H1 (cell line): ENCODE measurements around the gene SPATA31C2. TPM values are rescaled to one million over a fixed set of nuclear protein-coding genes. Genes with fewer than 3 reads are reported as not detected.

Experiments used
- CTCF ChIA-PET: fragments of 300-600 bp; sonication (Branson Sonifier 250); formaldehyde crosslinking; loops from one replicate; lab custom pipeline; 2021; ENCODE audit not compliant: partially characterized antibody; lab: Charles Lee
- POLR2A ChIA-PET: fragments of 300-600 bp; sonication (Branson Sonifier 250); formaldehyde crosslinking; loops from one replicate; lab custom pipeline; 2021; ENCODE audit warnings: inconsistent platforms; ENCODE audit not compliant: partially characterized antibody; lab: Charles Lee
- DNase-seq, 2 experiments: peaks; one replicate each; pipeline versions ENCODE4 v3.0.0 to v3.0.0-alpha.2; 2010 to 2022; ENCODE audit warnings: low spot score in 2 of 2, low read depth in 1 of 2, mixed read lengths in 1 of 2
- FAIRE-seq: peaks from 2 replicates; lab custom pipeline; 2011; peaks lifted over from hg19 to GRCh38; lab: Jason Lieb, UNC
- H2AFZ ChIP-seq: 2 replicates; pipeline ENCODE4 v1.8.1; 2012; ENCODE audit warnings: low read length, inconsistent platforms
- H2AK5ac ChIP-seq: 2 replicates; pipeline ENCODE4 v1.6.1; 2013; ENCODE audit warnings: low read depth, low read length
- H2BK120ac ChIP-seq: replicated peaks from 2 replicates; pipeline ENCODE3; 2013; ENCODE audit warnings: low read depth, low read length, inconsistent platforms
- H2BK12ac ChIP-seq: 2 replicates; pipeline ENCODE4 v1.6.1; 2013; ENCODE audit warnings: low read depth, low read length
- H2BK15ac ChIP-seq: 2 replicates; pipeline ENCODE4 v1.6.1; 2013; ENCODE audit warnings: low read length
- H2BK20ac ChIP-seq: 2 replicates; pipeline ENCODE4 v1.6.1; 2013; ENCODE audit warnings: low read length
- H2BK5ac ChIP-seq: 2 replicates; pipeline ENCODE4 v1.6.1; 2013; ENCODE audit warnings: low read depth, low read length
- H3K14ac ChIP-seq: 2 replicates; pipeline ENCODE4 v1.6.1; 2013; ENCODE audit warnings: inconsistent platforms; ENCODE audit not compliant: insufficient read length
- H3K18ac ChIP-seq: 2 replicates; pipeline ENCODE4 v1.6.1; 2013; ENCODE audit warnings: low read length; ENCODE audit errors: extremely low read depth
- H3K23ac ChIP-seq: 2 replicates; pipeline ENCODE4 v1.6.1; 2013; ENCODE audit warnings: inconsistent platforms; ENCODE audit not compliant: insufficient read length
- H3K23me2 ChIP-seq: 2 replicates; pipeline ENCODE4 v1.6.1; 2013; ENCODE audit warnings: low read depth, low read length
- H3K27ac ChIP-seq: 2 replicates; pipeline ENCODE4 v1.6.1; 2011; ENCODE audit warnings: low read depth, low read length, inconsistent platforms
- H3K27me3 ChIP-seq, 4 experiments: replicated peaks in 1 of 4; 1 replicate in 1 of 4; 2 replicates in 3 of 4; pipeline versions ENCODE4 v1.6.1 to v1.8.1; 2011 to 2013; ENCODE audit warnings: low read length in 3 of 4, mild to moderate bottlenecking in 3 of 4, inconsistent platforms in 2 of 4, mixed read lengths in 2 of 4, moderate library complexity in 1 of 4; ENCODE audit not compliant: control insufficient read depth in 3 of 4, insufficient read depth in 3 of 4; ENCODE audit errors: extremely low read depth in 1 of 4
- H3K36me3 ChIP-seq, 4 experiments: 2 replicates each; pipeline versions ENCODE4 v1.6.1 to v1.8.1; 2011 to 2013; ENCODE audit warnings: mild to moderate bottlenecking in 4 of 4, low read length in 3 of 4, moderate library complexity in 2 of 4, control low read depth in 1 of 4, inconsistent platforms in 1 of 4; ENCODE audit not compliant: insufficient read depth in 4 of 4, control insufficient read depth in 2 of 4
- H3K4ac ChIP-seq: replicated peaks from 2 replicates; pipeline ENCODE3; 2013; ENCODE audit warnings: low read length, low read depth, mixed read lengths, inconsistent platforms; ENCODE audit not compliant: insufficient read length
- H3K4me1 ChIP-seq, 4 experiments: replicated peaks in 1 of 4; 1 replicate in 1 of 4; 2 replicates in 3 of 4; pipeline versions ENCODE4 v1.6.1 to v1.8.1; 2011 to 2013; ENCODE audit warnings: low read length in 3 of 4, inconsistent platforms in 2 of 4, mixed read lengths in 1 of 4; ENCODE audit not compliant: insufficient read depth in 4 of 4, control insufficient read depth in 3 of 4
- H3K4me2 ChIP-seq, 2 experiments: 2 replicates each; pipeline versions ENCODE4 v1.6.1 to v1.8.1; 2011 to 2013; ENCODE audit warnings: low read depth in 2 of 2, low read length in 2 of 2, control low read depth in 1 of 2, inconsistent platforms in 1 of 2, mild to moderate bottlenecking in 1 of 2; ENCODE audit not compliant: insufficient read depth in 1 of 2
- H3K4me3 ChIP-seq, 4 experiments: fragments of 200-600, 300-600 bp in 1 of 4; sonication (generic), shearing (Covaris generic), sonication (Bioruptor Twin) in 1 of 4; 2 replicates each; pipeline versions ENCODE4 v1.5.1 to v1.8.1; 2011 to 2016; ENCODE audit warnings: low read length in 4 of 4, low read depth in 3 of 4, control low read depth in 2 of 4, inconsistent platforms in 2 of 4, mild to moderate bottlenecking in 2 of 4, mixed read lengths in 1 of 4, moderate library complexity in 1 of 4; ENCODE audit not compliant: insufficient read depth in 2 of 4; ENCODE audit errors: extremely low read depth in 1 of 4
- H3K56ac ChIP-seq: replicated peaks from 2 replicates; pipeline ENCODE3; 2013; ENCODE audit warnings: low read depth, mild to moderate bottlenecking, mixed read lengths, low read length, inconsistent platforms; ENCODE audit not compliant: insufficient read length
- H3K79me1 ChIP-seq: 2 replicates; pipeline ENCODE4 v1.6.1; 2013; ENCODE audit warnings: low read depth, low read length, control low read depth
- H3K79me2 ChIP-seq, 2 experiments: 2 replicates each; pipeline versions ENCODE4 v1.6.1 to v1.8.1; 2012 to 2013; ENCODE audit warnings: low read length in 2 of 2, mild to moderate bottlenecking in 2 of 2, inconsistent platforms in 1 of 2; ENCODE audit not compliant: insufficient read depth in 2 of 2, control insufficient read depth in 1 of 2
- H3K9ac ChIP-seq, 4 experiments: replicated peaks in 1 of 4; 1 replicate in 1 of 4; 2 replicates in 3 of 4; pipeline versions ENCODE4 v1.6.1 to v1.8.1; 2011 to 2013; ENCODE audit warnings: low read depth in 3 of 4, low read length in 3 of 4, control low read depth in 2 of 4, mild to moderate bottlenecking in 2 of 4, moderate library complexity in 2 of 4, inconsistent platforms in 1 of 4; ENCODE audit errors: extremely low read depth in 1 of 4
- H3K9me3 ChIP-seq, 2 experiments: 2 replicates each; pipeline versions ENCODE4 v1.6.1 to v1.8.1; 2012 to 2013; ENCODE audit warnings: mild to moderate bottlenecking in 2 of 2, moderate library complexity in 2 of 2, control low read depth in 1 of 2, inconsistent platforms in 1 of 2, low read depth in 1 of 2, low read length in 1 of 2, mixed read lengths in 1 of 2; ENCODE audit not compliant: insufficient read depth in 2 of 2
- H4K20me1 ChIP-seq, 2 experiments: replicated peaks in 1 of 2; 2 replicates each; pipeline versions ENCODE3 to v1.8.1; 2011 to 2013; ENCODE audit warnings: inconsistent platforms in 2 of 2, low read length in 2 of 2, mild to moderate bottlenecking in 1 of 2; ENCODE audit not compliant: insufficient read depth in 2 of 2, control insufficient read depth in 1 of 2
- H4K5ac ChIP-seq: 2 replicates; pipeline ENCODE4 v1.6.1; 2013; ENCODE audit warnings: low read length, low read depth, mixed read lengths, inconsistent platforms; ENCODE audit not compliant: insufficient read length
- H4K8ac ChIP-seq: 2 replicates; pipeline ENCODE4 v1.8.0; 2013; ENCODE audit warnings: mild to moderate bottlenecking, moderate library complexity, low read length, inconsistent platforms; ENCODE audit not compliant: insufficient read depth; ENCODE audit errors: extremely low read depth
- H4K91ac ChIP-seq: replicated peaks from 2 replicates; pipeline ENCODE3; 2013; ENCODE audit warnings: low read length, mixed read lengths, inconsistent platforms; ENCODE audit not compliant: insufficient read length
- ATF2 ChIP-seq: IDR thresholded peaks from 2 replicates; pipeline ENCODE4 v1.6.1; 2012; ENCODE audit warnings: low read length, inconsistent platforms
- HDAC2 ChIP-seq, 2 experiments: fragments of 300-600 bp in 1 of 2; sonication (generic) in 1 of 2; IDR thresholded peaks; 2 replicates each; pipeline ENCODE4 v1.6.1; 2011 to 2012; ENCODE audit warnings: low read depth in 2 of 2, low read length in 2 of 2, mild to moderate bottlenecking in 2 of 2, moderate library complexity in 2 of 2, borderline replicate concordance in 1 of 2, inconsistent platforms in 1 of 2
- MAX ChIP-seq: IDR thresholded peaks from 2 replicates; pipeline ENCODE4 v1.6.1; 2012; ENCODE audit warnings: inconsistent platforms
- TAF1 ChIP-seq: IDR thresholded peaks from 2 replicates; pipeline ENCODE4 v1.6.1; 2011; ENCODE audit warnings: mild to moderate bottlenecking, low read depth, low read length
- TBP ChIP-seq: IDR thresholded peaks from 2 replicates; pipeline ENCODE4 v1.6.1; 2011; ENCODE audit warnings: low read depth, low read length, improper control_type of control experiment
- TCF12 ChIP-seq: IDR thresholded peaks from 2 replicates; pipeline ENCODE4 v1.6.1; 2011; ENCODE audit warnings: low read depth, mild to moderate bottlenecking, low read length
- WGBS, 2 experiments: shearing (Covaris generic) in 1 of 2; methylation state at CpG; one replicate each; pipeline versions ENCODE4 v1.1.6 to v1.1.7; 2013 to 2015; ENCODE audit warnings: low lambda C conversion rate in 2 of 2, mixed read lengths in 2 of 2, inconsistent platforms in 1 of 2, low coverage in 1 of 2, missing lambda C conversion rate in 1 of 2; ENCODE audit not compliant: insufficient replicate concordance in 2 of 2, insufficient coverage in 1 of 2, insufficient read length in 1 of 2; ENCODE audit errors: extremely low coverage in 1 of 2, missing lambda C conversion rate in 1 of 2; 5-methylcytosine and 5-hydroxymethylcytosine counted together
- polyA plus RNA-seq, 7 experiments: library from polyadenylated mRNA; depleted of rRNA in 3 of 7; stranded (reverse) in 5 of 7; unstranded in 2 of 7; fragments of >200 nt in 5 of 7; fragments of 200-250 nt in 2 of 7; gene quantifications; 1 replicate in 5 of 7; 2 replicates in 1 of 7; 4 replicates in 1 of 7; pipeline versions ENCODE4 v1.2.1 to v1.2.3, GENCODE V29; 2011 to 2013; ENCODE audit warnings: missing spikeins in 2 of 7, mixed read lengths in 2 of 7
- total RNA-seq: library from RNA; stranded (reverse); fragmentation: NEBNext Ultra II Directional; extraction: Animal tissue kit (Norgen Biotek cat#: 25700); gene quantifications from 2 replicates; pipeline ENCODE4 v1.2.1, GENCODE V29; 2021

The SPATA31C2 gene
- total and polyA plus RNA-seq, 2 of the 8 experiments (the other 6 are each of a cell fraction or from before 2014, with no cell fraction given), result 0.17 to 0.20 TPM

GRCh38 chr9:88186495-88187110, 48.3 kb upstream of the SPATA31C2 start:
- no peak overlapping the region for H3K14ac ChIP-seq
- no peaks in the 10 kb centered on the region for H4K20me1 ChIP-seq
- FAIRE-seq (no peak), DNase-seq (no peak)
- H3K27ac ChIP-seq, result no peak overlapping the region
- H3K9ac ChIP-seq, result no peak overlapping the region
- no peaks in the 10 kb centered on the region for H3K79me2 ChIP-seq
- H4K91ac ChIP-seq, result no peak overlapping the region
- H2BK5ac ChIP-seq, result no peak overlapping the region
- WGBS, 2 experiments, result 93% methylated on average over 3 of the region's 3 CpGs; no CpG with 5 or more reads in 1 of the 2 experiments
- H2AFZ ChIP-seq, result no peak overlapping the region
- no peak overlapping the region for H2BK120ac ChIP-seq
- no peak overlapping the region for H2BK20ac ChIP-seq
- H3K23ac ChIP-seq, result no peak overlapping the region
- H3K4ac ChIP-seq, result no peak overlapping the region
- H3K36me3 ChIP-seq, result no peaks in the 10 kb centered on the region
- H3K4me1 ChIP-seq, result no peaks in the 10 kb centered on the region
- POLR2A ChIA-PET, result no interaction called here
- H3K56ac ChIP-seq, result no peak overlapping the region
- no peak overlapping the region for H3K4me2 ChIP-seq
- no peak overlapping the region for H2AK5ac ChIP-seq
- H3K9me3 ChIP-seq, result no peaks in the 10 kb centered on the region
- no peak overlapping the region for H4K8ac ChIP-seq
- no peak overlapping the region for H3K18ac ChIP-seq
- no peak overlapping the region for H2BK12ac ChIP-seq
- H3K23me2 ChIP-seq, result no peaks in the 10 kb centered on the region
- H2BK15ac ChIP-seq, result no peak overlapping the region
- TF ChIP-seq HDAC2 (IDR thresholded peaks at IDR 0.05; ENCODE audit: borderline replicate concordance in 1 of 2, low read depth in 2 of 2, low read length in 2 of 2) (no peak), MAX (no peak), TAF1 (no peak), TBP (no peak), ATF2 (no peak), TCF12 (no peak)
- H3K4me3 ChIP-seq, result no peak overlapping the region
- H3K27me3 ChIP-seq, result no peaks in the 10 kb centered on the region
- no peak overlapping the region for H4K5ac ChIP-seq
- CTCF ChIA-PET, result interaction anchor here (0.7 to 1.8 kb wide), 3 partner anchors 11 to 41 kb away, joined by 3 to 5 read pairs (median 3); no protein-coding TSS in a partner anchor
- H3K79me1 ChIP-seq, result no peaks in the 10 kb centered on the region
